ENCODE measurements around the gene EYS.
A peak's percentile ranks its signal among the peaks of the same experiment; 100 is the strongest.

EYS gene

GRCh38 chr6:63947792-63948529 is 1759.1 kb downstream of the EYS start:
- no peak for TF ChIP-seq EZH2 (optimal IDR thresholded peaks at IDR 0.05; ENCODE audit: low read depth, low read length)
- TF ChIP-seq EZH2phosphoT487 (IDR thresholded peaks at IDR 0.05; ENCODE audit: low read length): no peak
- TF ChIP-seq, protein P1, sequence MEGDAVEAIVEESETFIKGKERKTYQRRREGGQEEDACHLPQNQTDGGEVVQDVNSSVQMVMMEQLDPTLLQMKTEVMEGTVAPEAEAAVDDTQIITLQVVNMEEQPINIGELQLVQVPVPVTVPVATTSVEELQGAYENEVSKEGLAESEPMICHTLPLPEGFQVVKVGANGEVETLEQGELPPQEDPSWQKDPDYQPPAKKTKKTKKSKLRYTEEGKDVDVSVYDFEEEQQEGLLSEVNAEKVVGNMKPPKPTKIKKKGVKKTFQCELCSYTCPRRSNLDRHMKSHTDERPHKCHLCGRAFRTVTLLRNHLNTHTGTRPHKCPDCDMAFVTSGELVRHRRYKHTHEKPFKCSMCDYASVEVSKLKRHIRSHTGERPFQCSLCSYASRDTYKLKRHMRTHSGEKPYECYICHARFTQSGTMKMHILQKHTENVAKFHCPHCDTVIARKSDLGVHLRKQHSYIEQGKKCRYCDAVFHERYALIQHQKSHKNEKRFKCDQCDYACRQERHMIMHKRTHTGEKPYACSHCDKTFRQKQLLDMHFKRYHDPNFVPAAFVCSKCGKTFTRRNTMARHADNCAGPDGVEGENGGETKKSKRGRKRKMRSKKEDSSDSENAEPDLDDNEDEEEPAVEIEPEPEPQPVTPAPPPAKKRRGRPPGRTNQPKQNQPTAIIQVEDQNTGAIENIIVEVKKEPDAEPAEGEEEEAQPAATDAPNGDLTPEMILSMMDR (IDR thresholded peaks at IDR 0.05; ENCODE audit: low read length): no peak
- no peaks in the 10 kb centered on the region for H3K27me3 ChIP-seq (replicated peaks; ENCODE audit: insufficient read depth, low read length)
- no peaks in the 10 kb centered on the region for H3K4me1 ChIP-seq (ENCODE audit: low read length)
- no peak overlapping the region for H3K4me3 ChIP-seq (ENCODE audit: low read length)
- no peaks in the 10 kb centered on the region for H3K9me3 ChIP-seq (replicated peaks; ENCODE audit: insufficient read depth, low read length)
- no peaks in the 10 kb centered on the region for H4K20me1 ChIP-seq (ENCODE audit: insufficient read depth, low read length)
- H2AFZ ChIP-seq (ENCODE audit: low read length): 0 out of 2 replicates have a peak overlapping the region, but pooled peaks have one; percentile 35
- no peak overlapping the region for H3K9ac ChIP-seq (ENCODE audit: low read length)
- H3F3A ChIP-seq (ENCODE audit: insufficient read depth, low read length): no peaks in the 10 kb centered on the region
- no peak overlapping the region for H3K27ac ChIP-seq (ENCODE audit: low read length)
- no peaks in the 10 kb centered on the region for H3K79me2 ChIP-seq (ENCODE audit: low read length)
- no peaks in the 10 kb centered on the region for H3K36me3 ChIP-seq (replicated peaks; ENCODE audit: insufficient read depth, low read length)
- H3K9me2 ChIP-seq (replicated peaks; ENCODE audit: insufficient read depth, low read length): no peaks in the 10 kb centered on the region
- no peak overlapping the region for H3K4me2 ChIP-seq (ENCODE audit: low read depth, low read length)
- DNase-seq: no peak

DNA sequence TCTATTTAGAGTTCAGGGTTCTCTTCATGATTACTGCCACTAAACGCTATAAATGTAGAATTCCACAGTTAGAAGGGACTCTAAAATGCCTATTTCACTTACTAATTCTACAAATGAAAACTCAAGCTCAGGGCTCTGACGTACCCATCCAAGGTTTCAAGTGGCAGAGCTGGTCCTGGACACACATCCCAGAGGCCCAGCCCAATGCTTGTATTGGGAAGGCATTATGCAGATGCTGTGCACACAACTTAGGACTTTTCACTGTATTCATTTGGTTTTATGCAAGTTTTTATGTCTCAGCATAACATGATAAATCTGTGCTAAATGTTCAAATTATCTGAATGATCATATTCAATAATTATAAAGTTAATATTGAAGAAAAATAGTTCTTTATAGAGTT is 1761.0 kb downstream of the EYS start:
- Histone ChIP-seq H3K27me3 (replicated peaks; ENCODE audit: insufficient read depth, low read length) (no peaks in the 10 kb centered on the region), H3K9ac (ENCODE audit: low read length) (no peak overlapping the region), H3F3A (ENCODE audit: insufficient read depth, low read length) (no peaks in the 10 kb centered on the region), H3K36me3 (replicated peaks; ENCODE audit: insufficient read depth, low read length) (no peaks in the 10 kb centered on the region), H3K27ac (ENCODE audit: low read length) (no peak overlapping the region), H3K4me1 (ENCODE audit: low read length) (no peaks in the 10 kb centered on the region), H2AFZ (ENCODE audit: low read length) (no peak overlapping the region), H3K9me3 (replicated peaks; ENCODE audit: insufficient read depth, low read length) (no peaks in the 10 kb centered on the region), H3K4me2 (ENCODE audit: low read depth, low read length) (no peak overlapping the region), H3K9me2 (replicated peaks; ENCODE audit: insufficient read depth, low read length) (no peaks in the 10 kb centered on the region), H4K20me1 (ENCODE audit: insufficient read depth, low read length) (no peaks in the 10 kb centered on the region), H3K4me3 (ENCODE audit: low read length) (no peak overlapping the region), H3K79me2 (ENCODE audit: low read length) (no peaks in the 10 kb centered on the region)
- no peak for DNase-seq
- TF ChIP-seq, protein P1 (IDR thresholded peaks at IDR 0.05; ENCODE audit: low read length): no peak
- TF ChIP-seq EZH2 (optimal IDR thresholded peaks at IDR 0.05; ENCODE audit: low read depth, low read length) (no peak), EZH2phosphoT487 (IDR thresholded peaks at IDR 0.05; ENCODE audit: low read length) (no peak)

DNA sequence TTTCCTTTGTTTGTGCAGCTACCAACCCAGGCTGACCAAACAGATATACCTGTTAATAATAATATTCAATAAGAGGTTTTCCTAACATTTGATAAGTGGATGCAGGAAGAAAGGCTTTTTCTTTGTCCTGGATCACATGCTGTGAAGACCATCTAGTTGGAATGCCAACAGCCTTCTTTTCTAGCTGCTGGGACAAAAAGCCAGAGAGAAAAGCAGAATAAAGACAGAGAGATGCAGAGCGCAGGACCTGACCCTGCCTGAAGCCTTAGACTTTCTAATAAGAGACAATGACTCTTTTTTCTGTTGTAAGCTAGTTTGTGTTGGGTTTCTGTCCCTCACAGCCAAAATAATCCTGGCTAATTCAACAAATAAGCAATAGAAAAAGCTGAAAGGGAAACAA is 1763.2 kb downstream of the EYS start:
- no peak for DNase-seq
- no peak overlapping the region for H3K9ac ChIP-seq (ENCODE audit: low read length)
- H3K27ac ChIP-seq (ENCODE audit: low read length): no peak overlapping the region

More for the DNA sequence above, 1763.2 kb downstream of the EYS start:
- Histone ChIP-seq H3K79me2 (ENCODE audit: low read length) (no peaks in the 10 kb centered on the region), H3K4me3 (ENCODE audit: low read length) (no peak overlapping the region), H3K4me1 (ENCODE audit: low read length) (no peaks in the 10 kb centered on the region), H3K9me3 (replicated peaks; ENCODE audit: insufficient read depth, low read length) (no peaks in the 10 kb centered on the region), H3K9me2 (replicated peaks; ENCODE audit: insufficient read depth, low read length) (no peaks in the 10 kb centered on the region), H4K20me1 (ENCODE audit: insufficient read depth, low read length) (no peaks in the 10 kb centered on the region), H3K36me3 (replicated peaks; ENCODE audit: insufficient read depth, low read length) (no peaks in the 10 kb centered on the region), H2AFZ (ENCODE audit: low read length) (no peak overlapping the region), H3K27me3 (replicated peaks; ENCODE audit: insufficient read depth, low read length) (no peaks in the 10 kb centered on the region), H3F3A (ENCODE audit: insufficient read depth, low read length) (no peaks in the 10 kb centered on the region), H3K4me2 (ENCODE audit: low read depth, low read length) (no peak overlapping the region)
- no peak for TF ChIP-seq EZH2phosphoT487 (IDR thresholded peaks at IDR 0.05; ENCODE audit: low read length)
- TF ChIP-seq, protein P1 (IDR thresholded peaks at IDR 0.05; ENCODE audit: low read length): no peak
- TF ChIP-seq EZH2 (optimal IDR thresholded peaks at IDR 0.05; ENCODE audit: low read depth, low read length): no peak

All from MM.1S (cell line).